ENCODE measurements around the gene SPTB.
A peak's percentile ranks its signal among the peaks of the same experiment; 100 is the strongest.

SPTB gene

GRCh38 chr14:64759555-64759938 is 120.2 kb downstream of the SPTB start:
- H3K9ac ChIP-seq (ENCODE audit: low read length in 5 of 5) = no peak overlapping the region
- H3K4me1 ChIP-seq (ENCODE audit: control insufficient read depth in 5 of 5, insufficient read depth in 5 of 5, low read length in 5 of 5) = peaks cover 8 to 27% (median 17%) of the 10 kb centered on the region in 5 donors
- no peak overlapping the region for H3K4me3 ChIP-seq (ENCODE audit: low read depth in 1 of 5, low read length in 5 of 5)
- no peaks in the 10 kb centered on the region for H3K36me3 ChIP-seq (ENCODE audit: control insufficient read depth in 5 of 5, insufficient read depth in 5 of 5, low read length in 5 of 5)
- peaks cover 0 to 23% (median 12%) of the 10 kb centered on the region in 5 donors for H3K27me3 ChIP-seq (ENCODE audit: control insufficient read depth in 5 of 5, insufficient read depth in 4 of 5, low read length in 5 of 5)
- no peak overlapping the region for H3K27ac ChIP-seq (ENCODE audit: low read depth, low read length)
- no peaks in the 10 kb centered on the region for H3K9me3 ChIP-seq (ENCODE audit: control insufficient read depth in 5 of 5, low read length in 5 of 5)

GRCh38 chr14:64758691-64759554 is 120.8 kb downstream of the SPTB start:
- Histone ChIP-seq H3K4me1 (ENCODE audit: control insufficient read depth in 5 of 5, insufficient read depth in 5 of 5, low read length in 5 of 5) (peaks cover 7 to 21% (median 14%) of the 10 kb centered on the region in 5 donors), H3K27ac (ENCODE audit: low read depth, low read length) (no peak overlapping the region), H3K9ac (ENCODE audit: low read length in 5 of 5) (peak overlapping the region in 1 of 5 donors; percentile 9), H3K4me3 (ENCODE audit: low read depth in 1 of 5, low read length in 5 of 5) (no peak overlapping the region), H3K36me3 (ENCODE audit: control insufficient read depth in 5 of 5, insufficient read depth in 5 of 5, low read length in 5 of 5) (no peaks in the 10 kb centered on the region), H3K9me3 (ENCODE audit: control insufficient read depth in 5 of 5, low read length in 5 of 5) (no peaks in the 10 kb centered on the region), H3K27me3 (ENCODE audit: control insufficient read depth in 5 of 5, insufficient read depth in 4 of 5, low read length in 5 of 5) (peaks cover 0 to 23% (median 12%) of the 10 kb centered on the region in 5 donors)

GRCh38 chr14:64758025-64758521 is 121.6 kb downstream of the SPTB start:
- Histone ChIP-seq H3K4me3 (ENCODE audit: low read depth in 1 of 5, low read length in 5 of 5) (no peak overlapping the region), H3K4me1 (ENCODE audit: control insufficient read depth in 5 of 5, insufficient read depth in 5 of 5, low read length in 5 of 5) (peaks cover 7 to 21% (median 14%) of the 10 kb centered on the region in 5 donors), H3K27ac (ENCODE audit: low read depth, low read length) (no peak overlapping the region), H3K9me3 (ENCODE audit: control insufficient read depth in 5 of 5, low read length in 5 of 5) (no peaks in the 10 kb centered on the region), H3K36me3 (ENCODE audit: control insufficient read depth in 5 of 5, insufficient read depth in 5 of 5, low read length in 5 of 5) (no peaks in the 10 kb centered on the region), H3K9ac (ENCODE audit: low read length in 5 of 5) (no peak overlapping the region), H3K27me3 (ENCODE audit: control insufficient read depth in 5 of 5, insufficient read depth in 4 of 5, low read length in 5 of 5) (peaks cover 0 to 23% (median 12%) of the 10 kb centered on the region in 5 donors)

- H3K27me3 ChIP-seq (ENCODE audit: control insufficient read depth in 5 of 5, insufficient read depth in 4 of 5, low read length in 5 of 5) = peaks cover 0 to 23% (median 12%) of the 10 kb centered on the region in 5 donors
- H3K4me1 ChIP-seq (ENCODE audit: control insufficient read depth in 5 of 5, insufficient read depth in 5 of 5, low read length in 5 of 5) = peaks cover 6 to 19% (median 12%) of the 10 kb centered on the region in 5 donors
- H3K9me3 ChIP-seq (ENCODE audit: control insufficient read depth in 5 of 5, low read length in 5 of 5) = no peaks in the 10 kb centered on the region
- no peak overlapping the region for H3K9ac ChIP-seq (ENCODE audit: low read length in 5 of 5)
- no peak overlapping the region for H3K27ac ChIP-seq (ENCODE audit: low read depth, low read length)
- no peak overlapping the region for H3K4me3 ChIP-seq (ENCODE audit: low read depth in 1 of 5, low read length in 5 of 5)
- no peaks in the 10 kb centered on the region for H3K36me3 ChIP-seq (ENCODE audit: control insufficient read depth in 5 of 5, insufficient read depth in 5 of 5, low read length in 5 of 5)
These were observed 122.1 kb downstream of the SPTB start for GRCh38 chr14:64757601-64758000.

GRCh38 chr14:64756712-64757111 is 123.0 kb downstream of the SPTB start:
- Histone ChIP-seq H3K27me3 (ENCODE audit: control insufficient read depth in 5 of 5, insufficient read depth in 4 of 5, low read length in 5 of 5) (peaks cover 0 to 23% (median 12%) of the 10 kb centered on the region in 5 donors), H3K9me3 (ENCODE audit: control insufficient read depth in 5 of 5, low read length in 5 of 5) (no peaks in the 10 kb centered on the region), H3K36me3 (ENCODE audit: control insufficient read depth in 5 of 5, insufficient read depth in 5 of 5, low read length in 5 of 5) (no peaks in the 10 kb centered on the region), H3K27ac (ENCODE audit: low read depth, low read length) (no peak overlapping the region), H3K4me1 (ENCODE audit: control insufficient read depth in 5 of 5, insufficient read depth in 5 of 5, low read length in 5 of 5) (peaks cover 0 to 10% (median 3%) of the 10 kb centered on the region in 5 donors), H3K4me3 (ENCODE audit: low read depth in 1 of 5, low read length in 5 of 5) (no peak overlapping the region), H3K9ac (ENCODE audit: low read length in 5 of 5) (no peak overlapping the region)

GRCh38 chr14:64755781-64756221 is 123.9 kb downstream of the SPTB start:
- Histone ChIP-seq H3K27me3 (ENCODE audit: control insufficient read depth in 5 of 5, insufficient read depth in 4 of 5, low read length in 5 of 5) (peaks cover 0 to 21% (median 10%) of the 10 kb centered on the region in 5 donors), H3K9me3 (ENCODE audit: control insufficient read depth in 5 of 5, low read length in 5 of 5) (no peaks in the 10 kb centered on the region), H3K4me3 (ENCODE audit: low read depth in 1 of 5, low read length in 5 of 5) (no peak overlapping the region), H3K27ac (ENCODE audit: low read depth, low read length) (no peak overlapping the region), H3K9ac (ENCODE audit: low read length in 5 of 5) (no peak overlapping the region), H3K4me1 (ENCODE audit: control insufficient read depth in 5 of 5, insufficient read depth in 5 of 5, low read length in 5 of 5) (peaks cover 0 to 7% (median 3%) of the 10 kb centered on the region in 5 donors), H3K36me3 (ENCODE audit: control insufficient read depth in 5 of 5, insufficient read depth in 5 of 5, low read length in 5 of 5) (no peaks in the 10 kb centered on the region)

GRCh38 chr14:64754685-64755084 is 125.0 kb downstream of the SPTB start:
- peaks cover 0 to 14% (median 4%) of the 10 kb centered on the region in 5 donors for H3K27me3 ChIP-seq (ENCODE audit: control insufficient read depth in 5 of 5, insufficient read depth in 4 of 5, low read length in 5 of 5)
- H3K4me1 ChIP-seq (ENCODE audit: control insufficient read depth in 5 of 5, insufficient read depth in 5 of 5, low read length in 5 of 5) = peaks cover 0 to 7% (median 3%) of the 10 kb centered on the region in 5 donors
- H3K36me3 ChIP-seq (ENCODE audit: control insufficient read depth in 5 of 5, insufficient read depth in 5 of 5, low read length in 5 of 5) = no peaks in the 10 kb centered on the region
- no peak overlapping the region for H3K27ac ChIP-seq (ENCODE audit: low read depth, low read length)
- H3K4me3 ChIP-seq (ENCODE audit: low read depth in 1 of 5, low read length in 5 of 5) = no peak overlapping the region
- H3K9me3 ChIP-seq (ENCODE audit: control insufficient read depth in 5 of 5, low read length in 5 of 5) = no peaks in the 10 kb centered on the region
- H3K9ac ChIP-seq (ENCODE audit: low read length in 5 of 5) = no peak overlapping the region

GRCh38 chr14:64753999-64754398 is 125.7 kb downstream of the SPTB start:
- Histone ChIP-seq H3K9ac (ENCODE audit: low read length in 5 of 5) (no peak overlapping the region), H3K4me1 (ENCODE audit: control insufficient read depth in 5 of 5, insufficient read depth in 5 of 5, low read length in 5 of 5) (peaks cover 0 to 7% (median 1%) of the 10 kb centered on the region in 5 donors), H3K9me3 (ENCODE audit: control insufficient read depth in 5 of 5, low read length in 5 of 5) (no peaks in the 10 kb centered on the region), H3K36me3 (ENCODE audit: control insufficient read depth in 5 of 5, insufficient read depth in 5 of 5, low read length in 5 of 5) (peaks cover 0 to 4% (median 0%) of the 10 kb centered on the region in 5 donors), H3K4me3 (ENCODE audit: low read depth in 1 of 5, low read length in 5 of 5) (no peak overlapping the region), H3K27me3 (ENCODE audit: control insufficient read depth in 5 of 5, insufficient read depth in 4 of 5, low read length in 5 of 5) (peaks cover 0 to 14% (median 1%) of the 10 kb centered on the region in 5 donors), H3K27ac (ENCODE audit: low read depth, low read length) (no peak overlapping the region)

GRCh38 chr14:64753374-64753773 is 126.3 kb downstream of the SPTB start:
- no peaks in the 10 kb centered on the region for H3K9me3 ChIP-seq (ENCODE audit: control insufficient read depth in 5 of 5, low read length in 5 of 5)
- no peak overlapping the region for H3K9ac ChIP-seq (ENCODE audit: low read length in 5 of 5)
- no peak overlapping the region for H3K4me3 ChIP-seq (ENCODE audit: low read depth in 1 of 5, low read length in 5 of 5)
- H3K27ac ChIP-seq (ENCODE audit: low read depth, low read length) = no peak overlapping the region
- H3K4me1 ChIP-seq (ENCODE audit: control insufficient read depth in 5 of 5, insufficient read depth in 5 of 5, low read length in 5 of 5) = peaks cover 0 to 7% (median 0%) of the 10 kb centered on the region in 5 donors
- peaks cover 0 to 14% (median 0%) of the 10 kb centered on the region in 5 donors for H3K27me3 ChIP-seq (ENCODE audit: control insufficient read depth in 5 of 5, insufficient read depth in 4 of 5, low read length in 5 of 5)
- H3K36me3 ChIP-seq (ENCODE audit: control insufficient read depth in 5 of 5, insufficient read depth in 5 of 5, low read length in 5 of 5) = peaks cover 0 to 4% (median 1%) of the 10 kb centered on the region in 5 donors

GRCh38 chr14:64752909-64753308 is 126.8 kb downstream of the SPTB start:
- Histone ChIP-seq H3K4me1 (ENCODE audit: control insufficient read depth in 5 of 5, insufficient read depth in 5 of 5, low read length in 5 of 5) (peaks cover 0 to 3% (median 0%) of the 10 kb centered on the region in 5 donors), H3K9ac (ENCODE audit: low read length in 5 of 5) (no peak overlapping the region), H3K27me3 (ENCODE audit: control insufficient read depth in 5 of 5, insufficient read depth in 4 of 5, low read length in 5 of 5) (peaks cover 0 to 14% (median 0%) of the 10 kb centered on the region in 5 donors), H3K27ac (ENCODE audit: low read depth, low read length) (no peak overlapping the region), H3K4me3 (ENCODE audit: low read depth in 1 of 5, low read length in 5 of 5) (no peak overlapping the region), H3K9me3 (ENCODE audit: control insufficient read depth in 5 of 5, low read length in 5 of 5) (no peaks in the 10 kb centered on the region), H3K36me3 (ENCODE audit: control insufficient read depth in 5 of 5, insufficient read depth in 5 of 5, low read length in 5 of 5) (peaks cover 0 to 7% (median 4%) of the 10 kb centered on the region in 5 donors)
